Colonic mucosa (tissue), 4 donors: ENCODE measurements around the gene TMUB1. TPM values are rescaled to one million over a fixed set of nuclear protein-coding genes. Genes with fewer than 3 reads are reported as not detected.
A peak's percentile ranks its signal among the peaks of the same experiment; 100 is the strongest.

ENCODE experiments used
- DNase-seq: peaks from one replicate; pipeline ENCODE4 v3.0.0-alpha.2; 2020
- H3K27ac ChIP-seq: fragments of 200-600 bp; one replicate; pipeline ENCODE4 v1.8.0; 2021
- H3K27me3 ChIP-seq: fragments of 200-600 bp; one replicate; pipeline ENCODE4 v1.8.0; 2021
- H3K36me3 ChIP-seq: fragments of 200-600 bp; one replicate; pipeline ENCODE4 v1.8.0; 2021
- H3K4me1 ChIP-seq: fragments of 200-600 bp; one replicate; pipeline ENCODE4 v1.8.0; 2021; ENCODE audit warnings: mild to moderate bottlenecking
- H3K4me3 ChIP-seq: fragments of 200-600 bp; one replicate; pipeline ENCODE4 v1.8.0; 2021
- H3K9ac ChIP-seq, 2 donors: one replicate each; pipeline ENCODE4 v1.7.0; 2013; ENCODE audit warnings: control low read depth in 2 of 2, low read depth in 2 of 2, low read length in 2 of 2
- H3K9me3 ChIP-seq: fragments of 200-600 bp; one replicate; pipeline ENCODE4 v1.8.0; 2021
- CTCF ChIP-seq: fragments of 200-600 bp; IDR thresholded peaks from one replicate; pipeline ENCODE4 v1.8.0; 2022; ENCODE audit warnings: antibody characterized with exemption, mild to moderate bottlenecking
- intact Hi-C: fragments of 100-400 bp; cut with DNase I; formaldehyde crosslinking; loops from one replicate; pipeline ENCODE4 v1.14.1; 2022
- total RNA-seq, 2 donors: library from RNA; stranded (reverse); fragmentation: NEBNext Ultra II Directional in 1 of 2; extraction: Animal tissue kit (Norgen Biotek cat#: 25700) in 1 of 2; gene quantifications; one replicate each; pipeline ENCODE4 v1.2.1, GENCODE V29; 2021
- donor health status: healthy.
- donor health status: DM: no; HTN: no; CAD: no.
- donor health status: DM: no; HTN: no; CAD: no.

TMUB1 gene
- total RNA-seq = 100 to 1,000 TPM in 1 of 2 donors, 10 to 100 TPM in 1; 73.4 to 103 TPM

GRCh38 chr7:151083071-151083823 is at the start of gene TMUB1:
Gene TMUB1, minus strand, starts transcription at chr7:151083493. Its CDS starts 930 bp downstream, at chr7:151082563.
- Histone ChIP-seq H3K9ac (peak within 1 kb of the TSS; percentile 82 to 85), H3K27ac (peak within 1 kb of the TSS; percentile 86), H3K36me3 (no peaks in the 10 kb centered on the region), H3K4me1 (peaks cover 26% of the 10 kb centered on the region), H3K4me3 (peak within 1 kb of the TSS; percentile 83), H3K27me3 (no peaks in the 10 kb centered on the region), H3K9me3 (no peaks in the 10 kb centered on the region)
- intact Hi-C loops = no loop called here
- no peak for TF ChIP-seq CTCF
- DNase-seq = peak; percentile 86

- intact Hi-C loops = no loop called here
- Histone ChIP-seq H3K4me1 (no peaks in the 10 kb centered on the region), H3K4me3 (no peak overlapping the region), H3K9me3 (no peaks in the 10 kb centered on the region), H3K27me3 (no peaks in the 10 kb centered on the region), H3K36me3 (no peaks in the 10 kb centered on the region), H3K27ac (no peak overlapping the region), H3K9ac (no peak overlapping the region)
- no peak for TF ChIP-seq CTCF
- no peak for DNase-seq
These were observed 49.3 kb upstream of the TMUB1 start for GRCh38 chr7:151132461-151133205.

- TF ChIP-seq CTCF = no peak
- Histone ChIP-seq H3K9ac (no peak overlapping the region), H3K36me3 (no peaks in the 10 kb centered on the region), H3K27ac (no peak overlapping the region), H3K4me1 (peaks cover 2% of the 10 kb centered on the region), H3K27me3 (no peaks in the 10 kb centered on the region), H3K9me3 (no peaks in the 10 kb centered on the region), H3K4me3 (no peak overlapping the region)
- no peak for DNase-seq
- intact Hi-C loops = no loop called here
These were observed 48.5 kb upstream of the TMUB1 start for GRCh38 chr7:151131592-151132293.

- Histone ChIP-seq H3K4me3 (no peak overlapping the region), H3K27me3 (no peaks in the 10 kb centered on the region), H3K27ac (no peak overlapping the region), H3K4me1 (peaks cover 4% of the 10 kb centered on the region), H3K9me3 (no peaks in the 10 kb centered on the region), H3K9ac (no peak overlapping the region), H3K36me3 (no peaks in the 10 kb centered on the region)
- intact Hi-C loops = no loop called here
- no peak for DNase-seq
- TF ChIP-seq CTCF = no peak
These were observed 47.9 kb upstream of the TMUB1 start for GRCh38 chr7:151131224-151131591.

- no peaks in the 10 kb centered on the region for H3K9me3 ChIP-seq
- DNase-seq = no peak
- no peaks in the 10 kb centered on the region for H3K36me3 ChIP-seq
These were observed 47.5 kb upstream of the TMUB1 start for GRCh38 chr7:151130741-151131157.

More at GRCh38 chr7:151130741-151131157, 47.5 kb upstream of the TMUB1 start:
- peaks cover 4% of the 10 kb centered on the region for H3K4me1 ChIP-seq
- H3K9ac ChIP-seq = no peak overlapping the region
- no peaks in the 10 kb centered on the region for H3K27me3 ChIP-seq
- no peak overlapping the region for H3K27ac ChIP-seq
- intact Hi-C loops = no loop called here
- TF ChIP-seq CTCF = no peak
- no peak overlapping the region for H3K4me3 ChIP-seq
